Measurements from ENCODE around the gene GSTM4.
"Not testable (repeated sequence)": the region's sequence is repeated elsewhere in the genome, so short reads cannot be mapped to it uniquely, and the experiment has no call there.

GSTM4 gene

GRCh38 chr1:109658533-109659042, 2.7 kb downstream of the GSTM4 start:
- CTCF ChIA-PET: interaction anchor here (0.9 to 15.1 kb wide), 5 partner anchors 9 to 342 kb away, joined by 3 to 233 read pairs (median 27); partner anchors contain the start of gene GSTM2
- Histone ChIP-seq H3K27ac (ENCODE audit: insufficient read depth in 1 of 2, low read depth in 1 of 2, low read length in 2 of 2, poor library complexity in 1 of 2, severe bottlenecking in 2 of 2) (no peak overlapping the region), H3K4me1 (ENCODE audit: control extremely low read depth in 1 of 4, control insufficient read depth in 4 of 4, insufficient read depth in 4 of 4, low read length in 3 of 4) (peaks cover 3 to 36% (median 27%) of the 10 kb centered on the region in 4 experiments), H3K9me3 (ENCODE audit: control extremely low read depth in 1 of 5, control insufficient read depth in 4 of 5, insufficient read depth in 2 of 5, low read depth in 1 of 5, low read length in 4 of 5) (no peaks in the 10 kb centered on the region), H3K27me3 (replicated peaks in 2 of 5; ENCODE audit: control insufficient read depth in 4 of 5, insufficient read depth in 5 of 5, low read length in 4 of 5) (no peaks in the 10 kb centered on the region), H3K36me3 (ENCODE audit: control insufficient read depth in 4 of 4, insufficient read depth in 4 of 4, low read length in 3 of 4) (peaks cover 0 to 23% (median 7%) of the 10 kb centered on the region in 4 experiments), H3K4me3 (ENCODE audit: control insufficient read depth in 1 of 7, extremely low read depth in 1 of 7, insufficient read depth in 4 of 7, low read depth in 2 of 7, low read length in 6 of 7) (no peak overlapping the region)
- 33% methylated on average over 3 of the region's 3 CpGs for WGBS (ENCODE audit: insufficient coverage)
- POLR2A ChIA-PET: no interaction called here
- no peak for DNase-seq

GRCh38 chr1:109659145-109659544, 3.2 kb downstream of the GSTM4 start:
- peaks cover 0 to 23% (median 7%) of the 10 kb centered on the region in 4 experiments for H3K36me3 ChIP-seq (ENCODE audit: control insufficient read depth in 4 of 4, insufficient read depth in 4 of 4, low read length in 3 of 4)
- H3K27me3 ChIP-seq (replicated peaks in 2 of 5; ENCODE audit: control insufficient read depth in 4 of 5, insufficient read depth in 5 of 5, low read length in 4 of 5): no peaks in the 10 kb centered on the region
- POLR2A ChIA-PET: no interaction called here
- H3K27ac ChIP-seq (ENCODE audit: insufficient read depth in 1 of 2, low read depth in 1 of 2, low read length in 2 of 2, poor library complexity in 1 of 2, severe bottlenecking in 2 of 2): no peak overlapping the region
- H3K9me3 ChIP-seq (ENCODE audit: control extremely low read depth in 1 of 5, control insufficient read depth in 4 of 5, insufficient read depth in 2 of 5, low read depth in 1 of 5, low read length in 4 of 5): no peaks in the 10 kb centered on the region
- 90% methylated on average over 2 of the region's 2 CpGs for WGBS (ENCODE audit: insufficient coverage)
- CTCF ChIA-PET: interaction anchor here (4.7 to 15.1 kb wide), 3 partner anchors 9 to 114 kb away, joined by 27 to 233 read pairs (median 29); no protein-coding TSS in a partner anchor
- peaks cover 3 to 36% (median 31%) of the 10 kb centered on the region in 4 experiments for H3K4me1 ChIP-seq (ENCODE audit: control extremely low read depth in 1 of 4, control insufficient read depth in 4 of 4, insufficient read depth in 4 of 4, low read length in 3 of 4)
- no peak overlapping the region for H3K4me3 ChIP-seq (ENCODE audit: control insufficient read depth in 1 of 7, extremely low read depth in 1 of 7, insufficient read depth in 4 of 7, low read depth in 2 of 7, low read length in 6 of 7)
- no peak for DNase-seq

GRCh38 chr1:109659997-109660690, 4.2 kb downstream of the GSTM4 start:
- ChIA-PET CTCF (interaction anchor here (5.3 to 15.1 kb wide), 2 partner anchors 10 to 22 kb away, joined by 27 to 233 read pairs; no protein-coding TSS in a partner anchor), POLR2A (no interaction called here)
- Histone ChIP-seq H3K27me3 (replicated peaks in 2 of 5; ENCODE audit: control insufficient read depth in 4 of 5, insufficient read depth in 5 of 5, low read length in 4 of 5) (no peaks in the 10 kb centered on the region), H3K36me3 (ENCODE audit: control insufficient read depth in 4 of 4, insufficient read depth in 4 of 4, low read length in 3 of 4) (peaks cover 0 to 23% (median 7%) of the 10 kb centered on the region in 4 experiments), H3K27ac (ENCODE audit: insufficient read depth in 1 of 2, low read depth in 1 of 2, low read length in 2 of 2, poor library complexity in 1 of 2, severe bottlenecking in 2 of 2) (no peak overlapping the region), H3K4me1 (ENCODE audit: control extremely low read depth in 1 of 4, control insufficient read depth in 4 of 4, insufficient read depth in 4 of 4, low read length in 3 of 4) (peaks cover 3 to 36% (median 29%) of the 10 kb centered on the region in 4 experiments), H3K4me3 (ENCODE audit: control insufficient read depth in 1 of 7, extremely low read depth in 1 of 7, insufficient read depth in 4 of 7, low read depth in 2 of 7, low read length in 6 of 7) (no peak overlapping the region), H3K9me3 (ENCODE audit: control extremely low read depth in 1 of 5, control insufficient read depth in 4 of 5, insufficient read depth in 2 of 5, low read depth in 1 of 5, low read length in 4 of 5) (no peaks in the 10 kb centered on the region)
- DNase-seq: no peak
- WGBS (ENCODE audit: insufficient coverage): 78% methylated on average over 1 of the region's 5 CpGs

- 67% methylated on average over 1 of the region's 4 CpGs for WGBS (ENCODE audit: insufficient coverage)
- CTCF ChIA-PET: interaction anchor here (5.3 to 15.1 kb wide), 2 partner anchors 11 to 23 kb away, joined by 27 to 233 read pairs; no protein-coding TSS in a partner anchor
- POLR2A ChIA-PET: not testable (repeated sequence)
These were observed 4.8 kb downstream of the GSTM4 start for GRCh38 chr1:109660691-109661026.

GRCh38 chr1:109661391-109661790, 5.5 kb downstream of the GSTM4 start:
- Histone ChIP-seq H3K36me3 (ENCODE audit: control insufficient read depth in 4 of 4, insufficient read depth in 4 of 4, low read length in 3 of 4) (peaks cover 0 to 23% (median 7%) of the 10 kb centered on the region in 4 experiments), H3K27me3 (replicated peaks in 2 of 5; ENCODE audit: control insufficient read depth in 4 of 5, insufficient read depth in 5 of 5, low read length in 4 of 5) (no peaks in the 10 kb centered on the region), H3K4me1 (ENCODE audit: control extremely low read depth in 1 of 4, control insufficient read depth in 4 of 4, insufficient read depth in 4 of 4, low read length in 3 of 4) (peaks cover 3 to 24% (median 20%) of the 10 kb centered on the region in 4 experiments), H3K9me3 (ENCODE audit: control extremely low read depth in 1 of 5, control insufficient read depth in 4 of 5, insufficient read depth in 2 of 5, low read depth in 1 of 5, low read length in 4 of 5) (no peaks in the 10 kb centered on the region), H3K27ac (ENCODE audit: insufficient read depth in 1 of 2, low read depth in 1 of 2, low read length in 2 of 2, poor library complexity in 1 of 2, severe bottlenecking in 2 of 2) (no peak overlapping the region), H3K4me3 (ENCODE audit: control insufficient read depth in 1 of 7, extremely low read depth in 1 of 7, insufficient read depth in 4 of 7, low read depth in 2 of 7, low read length in 6 of 7) (no peak overlapping the region)
- CTCF ChIA-PET: interaction anchor here (1.2 to 15.1 kb wide), 3 partner anchors 11 to 120 kb away, joined by 3 to 233 read pairs (median 27); no protein-coding TSS in a partner anchor
- 86% methylated on average over 2 of the region's 2 CpGs for WGBS (ENCODE audit: insufficient coverage)
- POLR2A ChIA-PET: no interaction called here
- DNase-seq: no peak

More at GRCh38 chr1:109660691-109661026, 4.8 kb downstream of the GSTM4 start:
- not testable (repeated sequence) for H3K4me3 ChIP-seq (ENCODE audit: control insufficient read depth in 1 of 7, extremely low read depth in 1 of 7, insufficient read depth in 4 of 7, low read depth in 2 of 7, low read length in 6 of 7); H3K27me3 ChIP-seq (replicated peaks in 2 of 5; ENCODE audit: control insufficient read depth in 4 of 5, insufficient read depth in 5 of 5, low read length in 4 of 5); H3K27ac ChIP-seq (ENCODE audit: insufficient read depth in 1 of 2, low read depth in 1 of 2, low read length in 2 of 2, poor library complexity in 1 of 2, severe bottlenecking in 2 of 2); H3K9me3 ChIP-seq (ENCODE audit: control extremely low read depth in 1 of 5, control insufficient read depth in 4 of 5, insufficient read depth in 2 of 5, low read depth in 1 of 5, low read length in 4 of 5); DNase-seq
- Histone ChIP-seq H3K36me3 (ENCODE audit: control insufficient read depth in 4 of 4, insufficient read depth in 4 of 4, low read length in 3 of 4) (peaks cover 0 to 23% (median 7%) of the 10 kb centered on the region in 4 experiments), H3K4me1 (ENCODE audit: control extremely low read depth in 1 of 4, control insufficient read depth in 4 of 4, insufficient read depth in 4 of 4, low read length in 3 of 4) (peaks cover 3 to 31% (median 24%) of the 10 kb centered on the region in 4 experiments)

GRCh38 chr1:109664671-109665070, 8.8 kb downstream of the GSTM4 start:
- H3K27me3 ChIP-seq (replicated peaks in 2 of 5; ENCODE audit: control insufficient read depth in 4 of 5, insufficient read depth in 5 of 5, low read length in 4 of 5): no peaks in the 10 kb centered on the region
- ChIA-PET CTCF (no interaction called here), POLR2A (no interaction called here)
- H3K4me1 ChIP-seq (ENCODE audit: control extremely low read depth in 1 of 4, control insufficient read depth in 4 of 4, insufficient read depth in 4 of 4, low read length in 3 of 4): peaks cover 3 to 25% (median 21%) of the 10 kb centered on the region in 4 experiments
- H3K36me3 ChIP-seq (ENCODE audit: control insufficient read depth in 4 of 4, insufficient read depth in 4 of 4, low read length in 3 of 4): peaks cover 0 to 10% (median 6%) of the 10 kb centered on the region in 4 experiments
- H3K9me3 ChIP-seq (ENCODE audit: control extremely low read depth in 1 of 5, control insufficient read depth in 4 of 5, insufficient read depth in 2 of 5, low read depth in 1 of 5, low read length in 4 of 5): no peaks in the 10 kb centered on the region
- no CpG with 5 or more reads among the region's 1 CpG for WGBS (ENCODE audit: insufficient coverage)
- no peak for DNase-seq
- H3K27ac ChIP-seq (ENCODE audit: insufficient read depth in 1 of 2, low read depth in 1 of 2, low read length in 2 of 2, poor library complexity in 1 of 2, severe bottlenecking in 2 of 2): no peak overlapping the region
- H3K4me3 ChIP-seq (ENCODE audit: control insufficient read depth in 1 of 7, extremely low read depth in 1 of 7, insufficient read depth in 4 of 7, low read depth in 2 of 7, low read length in 6 of 7): no peak overlapping the region

All from common myeloid progenitor, CD34-positive (primary cell).